Aorta (tissue), 5 donors: ENCODE data around the gene ZNF474. TPM values are rescaled to one million over a fixed set of nuclear protein-coding genes. Genes with fewer than 3 reads are reported as not detected.

ENCODE experiments used
- ATAC-seq: fragments of 200-7000 bp; cut with Tn5 transposase; one replicate; pipeline ENCODE4 v1.9.1; 2022; ENCODE audit warnings: moderate library complexity; ENCODE audit not compliant: low FRiP score
- DNase-seq, 2 donors: peaks; one replicate each; pipeline ENCODE4 v3.0.0-alpha.2; 2020
- H3K27ac ChIP-seq, 2 donors: one replicate each; pipeline ENCODE4 v1.5.1; 2013; ENCODE audit warnings: low read length in 2 of 2, mild to moderate bottlenecking in 2 of 2, moderate library complexity in 2 of 2, control low read depth in 1 of 2, inconsistent platforms in 1 of 2, low read depth in 1 of 2
- H3K27me3 ChIP-seq, 2 donors: one replicate each; pipeline ENCODE4 v1.6.1; 2013; ENCODE audit warnings: control low read depth in 1 of 2, low read length in 1 of 2, mild to moderate bottlenecking in 1 of 2, moderate library complexity in 1 of 2; ENCODE audit not compliant: insufficient read depth in 2 of 2, control insufficient read depth in 1 of 2
- H3K36me3 ChIP-seq, 2 donors: one replicate each; pipeline ENCODE4 v1.6.1; 2013; ENCODE audit warnings: control low read depth in 1 of 2, low read length in 1 of 2, mild to moderate bottlenecking in 1 of 2; ENCODE audit not compliant: insufficient read depth in 2 of 2, control insufficient read depth in 1 of 2
- H3K4me1 ChIP-seq, 2 donors: one replicate each; pipeline ENCODE4 v1.6.1; 2013; ENCODE audit warnings: low read length in 2 of 2, control low read depth in 1 of 2, mild to moderate bottlenecking in 1 of 2, moderate library complexity in 1 of 2; ENCODE audit not compliant: insufficient read depth in 2 of 2, control insufficient read depth in 1 of 2
- H3K4me3 ChIP-seq, 2 donors: one replicate each; pipeline ENCODE4 v1.5.1; 2013; ENCODE audit warnings: low read length in 2 of 2, control low read depth in 1 of 2, mild to moderate bottlenecking in 1 of 2
- H3K9me3 ChIP-seq: one replicate; pipeline ENCODE4 v1.6.1; 2013; ENCODE audit warnings: mild to moderate bottlenecking, low read length; ENCODE audit not compliant: control insufficient read depth
- WGBS, 2 donors: extraction: QIAGEN DNeasy Blood & Tissue Kit; methylation state at CpG; one replicate each; pipeline ENCODE4 v1.1.7; 2013; 5-methylcytosine and 5-hydroxymethylcytosine counted together
- intact Hi-C, 2 donors: fragments of 100-400 bp; cut with DNase I; formaldehyde crosslinking; loops; one replicate each; pipeline versions ENCODE4 v1.14.2 to v1.15.0; 2022
- polyA plus RNA-seq, 2 donors: library from polyadenylated mRNA; stranded (reverse); fragments of 200-250 nt; gene quantifications; one replicate each; pipeline ENCODE4 v1.2.3, GENCODE V29; 2013
- total RNA-seq, 2 donors: library from RNA; stranded (reverse); fragmentation: NEBNext Ultra II Directional; extraction: Animal tissue kit (Norgen Biotek cat#: 25700); gene quantifications; one replicate each; pipeline ENCODE4 v1.2.1, GENCODE V29; 2021
- donor health status: healthy with polysubstance abuse.
- donor health status: Bipolar disorder and iron deficiency.
- donor health status: DM: no; HTN: no; CAD: no.
- donor health status: DM: no; HTN: no; CAD: no.
- donor health status: DM: yes; HTN: yes; CAD: no.

ZNF474 gene
- total and polyA plus RNA-seq, 4 donors: 0.08 to 0.75 (median 0.52) TPM; not detected in 1

DNA sequence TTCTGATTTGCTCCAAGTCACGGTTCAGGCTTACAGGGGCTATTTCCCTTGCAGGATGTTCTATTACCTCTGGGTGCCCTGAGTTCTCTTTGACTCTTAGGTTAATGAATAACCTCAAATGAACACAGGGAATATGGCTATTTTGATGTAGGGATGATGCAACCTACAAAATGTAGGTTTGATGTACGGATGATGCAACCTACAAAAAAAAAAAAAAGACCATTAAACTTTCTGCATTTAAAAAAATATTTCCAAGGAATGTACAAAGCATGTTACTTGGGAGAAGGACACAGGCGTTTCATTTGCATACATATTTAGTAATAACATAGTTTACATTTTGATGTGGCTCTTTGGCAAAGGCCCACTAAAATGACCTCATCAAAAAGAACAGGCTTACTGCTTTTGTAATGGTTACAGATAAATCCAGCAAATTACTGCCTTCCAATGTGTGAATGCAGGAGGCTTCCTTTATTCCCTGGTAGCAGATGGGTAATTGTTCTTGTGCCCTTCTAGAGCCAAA lies 36.3 kb downstream of the ZNF474 start:
- Histone ChIP-seq H3K4me3 (no peak overlapping the region), H3K9me3 (no peaks in the 10 kb centered on the region), H3K27ac (no peak overlapping the region), H3K27me3 (no peaks in the 10 kb centered on the region), H3K4me1 (peaks cover 3 to 4% of the 10 kb centered on the region in 2 donors), H3K36me3 (no peaks in the 10 kb centered on the region)
- WGBS, 2 donors: 81 to 88% methylated on average over 3 of the region's 3 CpGs
- DNase-seq (no peak), ATAC-seq (no peak)
- intact Hi-C loops: no loop called here

DNA sequence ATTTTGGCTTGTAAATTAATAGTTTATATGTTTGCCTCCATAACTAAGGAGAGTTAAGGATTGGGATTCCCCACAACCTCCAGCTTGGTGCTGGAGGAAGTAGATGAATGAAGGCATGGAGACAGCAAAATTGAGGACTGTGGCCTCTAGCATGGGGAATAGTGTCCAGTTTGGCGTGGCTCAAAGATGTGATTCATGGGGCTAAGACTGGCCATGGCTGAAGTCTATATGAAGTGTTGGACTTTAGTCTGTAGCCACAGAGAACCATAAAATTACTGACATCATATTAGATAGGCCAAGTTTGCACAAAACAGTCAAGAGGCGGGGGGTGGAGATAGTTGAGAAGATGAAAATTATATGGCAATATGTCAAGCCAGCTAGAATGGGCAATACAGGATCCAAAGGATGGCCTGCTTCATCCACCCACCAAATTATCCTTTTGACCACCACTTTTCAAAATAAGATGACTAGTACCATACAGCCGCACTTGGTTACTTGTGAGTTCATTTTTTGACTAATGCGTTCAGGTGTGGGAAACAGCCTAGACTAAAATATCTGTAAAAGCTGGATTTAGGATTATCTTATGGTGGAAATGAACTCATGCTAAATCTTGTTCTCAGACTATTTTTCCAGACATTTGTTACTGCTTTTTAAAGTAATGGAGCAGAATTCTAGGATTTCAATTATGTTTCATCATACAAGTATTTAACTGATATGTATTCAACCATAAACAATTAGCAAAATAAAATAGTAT lies 40.2 kb downstream of the ZNF474 start:
- no peak for ATAC-seq
- intact Hi-C loops: no loop called here

DNA sequence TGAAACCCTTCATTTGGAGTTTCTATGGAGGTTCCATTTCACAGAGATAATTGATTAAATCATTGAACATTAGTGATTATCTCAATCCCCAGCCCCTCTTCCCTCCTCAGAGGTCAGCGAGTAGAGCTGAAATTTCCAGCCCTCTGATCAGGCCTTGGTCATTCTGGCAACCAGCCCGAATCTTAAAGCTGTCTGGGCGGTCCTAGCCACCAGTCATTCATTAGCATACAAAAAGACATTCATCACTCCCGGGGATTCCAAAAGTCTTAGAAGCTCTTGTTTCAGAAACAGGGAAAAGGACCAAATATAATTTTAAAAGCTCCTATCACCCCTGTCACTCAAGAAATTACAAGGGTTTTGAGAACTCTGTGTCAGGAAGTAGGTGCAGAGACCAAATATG lies 41.3 kb downstream of the ZNF474 start:
- 67 to 68% methylated on average over 4 of the region's 4 CpGs for WGBS, 2 donors
- H3K9me3 ChIP-seq: no peaks in the 10 kb centered on the region
- H3K27ac ChIP-seq: no peak overlapping the region
- no peak for DNase-seq
- no peaks in the 10 kb centered on the region for H3K36me3 ChIP-seq
- no peaks in the 10 kb centered on the region for H3K27me3 ChIP-seq
- ATAC-seq: no peak
- intact Hi-C loops: no loop called here
- no peaks in the 10 kb centered on the region for H3K4me1 ChIP-seq
- no peak overlapping the region for H3K4me3 ChIP-seq

More for the DNA sequence above, 40.2 kb downstream of the ZNF474 start:
- 95 to 97% methylated on average over 4 of the region's 4 CpGs for WGBS, 2 donors
- no peaks in the 10 kb centered on the region for H3K4me1 ChIP-seq
- DNase-seq: no peak
- no peaks in the 10 kb centered on the region for H3K27me3 ChIP-seq
- no peak overlapping the region for H3K4me3 ChIP-seq
- no peaks in the 10 kb centered on the region for H3K36me3 ChIP-seq
- H3K9me3 ChIP-seq: no peaks in the 10 kb centered on the region
- no peak overlapping the region for H3K27ac ChIP-seq

DNA sequence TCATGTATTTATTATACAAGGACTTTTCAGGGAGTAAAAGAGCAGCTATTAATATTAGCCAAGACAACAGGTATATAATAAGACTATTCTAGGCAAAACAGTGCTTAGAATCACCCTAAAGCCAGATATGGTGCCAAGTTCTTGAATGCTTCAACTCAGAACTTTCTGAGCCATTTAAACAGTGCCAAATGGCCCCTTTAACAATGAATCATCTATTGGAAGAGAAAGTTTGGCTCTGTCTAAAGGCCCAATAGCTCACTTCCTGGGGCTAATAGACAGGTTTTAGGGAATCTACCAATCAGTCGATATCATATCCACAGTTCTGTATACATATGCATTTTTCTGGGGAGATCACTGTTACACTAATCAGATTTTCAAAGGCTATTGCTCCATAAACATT lies 42.9 kb downstream of the ZNF474 start:
- ATAC-seq (no peak), DNase-seq (no peak)
- H3K36me3 ChIP-seq: no peaks in the 10 kb centered on the region
- no peaks in the 10 kb centered on the region for H3K27me3 ChIP-seq
- intact Hi-C loops: no loop called here
- no peaks in the 10 kb centered on the region for H3K9me3 ChIP-seq
- no peak overlapping the region for H3K27ac ChIP-seq
- no peak overlapping the region for H3K4me3 ChIP-seq
- H3K4me1 ChIP-seq: no peaks in the 10 kb centered on the region
- 39 to 49% methylated on average over 1 of the region's 1 CpG for WGBS, 2 donors

DNA sequence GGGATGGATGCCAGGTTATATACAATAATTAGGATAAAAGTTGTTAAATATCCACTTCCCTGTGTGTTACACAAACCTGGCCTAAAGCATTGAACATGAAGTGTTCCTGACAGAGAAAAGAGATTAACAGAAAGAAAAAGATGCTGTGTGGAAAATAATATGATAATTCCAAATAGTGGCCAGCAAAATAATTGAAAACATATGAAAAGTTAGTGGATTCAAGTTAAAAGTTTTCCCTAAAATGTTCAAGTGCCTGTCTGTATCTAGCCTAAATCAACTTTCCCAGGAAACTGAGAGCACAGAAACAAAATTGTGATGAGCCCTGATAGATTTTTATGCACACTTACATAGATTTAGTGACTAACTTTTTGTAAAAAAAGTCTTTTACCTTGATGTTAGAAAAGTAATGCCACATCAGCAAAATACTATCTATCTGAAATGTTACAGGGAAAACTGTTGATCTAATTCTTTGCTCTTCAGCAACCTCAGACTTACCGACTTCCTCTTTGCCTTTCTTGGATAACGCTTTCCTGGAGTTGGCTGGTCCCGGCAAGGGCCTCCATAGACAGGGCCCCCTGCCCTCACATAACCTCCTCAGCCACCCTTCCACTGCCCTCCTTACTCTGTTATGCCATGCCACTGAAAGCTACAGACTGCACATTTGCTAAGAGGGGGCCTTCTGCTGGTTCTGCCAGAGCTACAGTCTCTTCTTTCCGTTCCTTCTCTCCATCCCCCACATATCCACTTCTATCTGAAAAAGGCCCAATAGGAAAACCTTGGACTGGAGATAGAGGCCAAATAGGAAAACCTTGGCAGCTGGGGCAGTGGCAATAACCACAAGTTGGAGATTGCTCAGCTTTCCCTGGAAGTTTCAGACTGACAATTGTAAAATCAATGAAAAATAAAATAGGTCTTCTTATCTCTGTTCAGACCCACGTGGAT lies 44.4 kb downstream of the ZNF474 start:
- WGBS, 2 donors: 42 to 53% methylated on average over 5 of the region's 5 CpGs
- H3K27ac ChIP-seq: no peak overlapping the region
- intact Hi-C loops: no loop called here
- H3K36me3 ChIP-seq: no peaks in the 10 kb centered on the region
- no peak for DNase-seq
- H3K27me3 ChIP-seq: no peaks in the 10 kb centered on the region
- no peaks in the 10 kb centered on the region for H3K9me3 ChIP-seq
- ATAC-seq: peak; percentile 54
- H3K4me1 ChIP-seq: no peaks in the 10 kb centered on the region
- no peak overlapping the region for H3K4me3 ChIP-seq

DNA sequence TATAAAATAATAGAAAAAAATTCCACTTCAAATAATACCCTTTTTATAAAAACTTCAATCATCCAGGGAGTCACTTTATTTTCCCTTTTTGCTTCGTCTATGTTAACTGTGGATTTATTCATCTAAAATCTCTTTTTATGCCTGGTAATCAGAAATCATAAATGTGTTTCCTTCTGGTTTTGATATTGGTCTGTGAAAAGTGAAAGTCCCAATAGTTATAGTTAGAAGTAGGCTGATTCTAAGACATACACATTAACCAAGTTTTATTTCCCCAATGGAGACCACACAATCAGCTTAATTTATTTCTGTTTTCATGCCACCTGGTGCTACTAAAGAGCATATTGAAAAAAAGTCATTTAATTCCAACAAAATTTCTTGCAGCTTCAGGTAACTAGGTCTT lies 45.7 kb downstream of the ZNF474 start:
- Histone ChIP-seq H3K4me1 (no peaks in the 10 kb centered on the region), H3K9me3 (no peaks in the 10 kb centered on the region), H3K27ac (no peak overlapping the region), H3K4me3 (no peak overlapping the region), H3K36me3 (no peaks in the 10 kb centered on the region), H3K27me3 (no peaks in the 10 kb centered on the region)
- ATAC-seq (no peak), DNase-seq (no peak)
- 33 to 41% methylated on average over 1 of the region's 1 CpG for WGBS, 2 donors
- intact Hi-C loops: no loop called here

DNA sequence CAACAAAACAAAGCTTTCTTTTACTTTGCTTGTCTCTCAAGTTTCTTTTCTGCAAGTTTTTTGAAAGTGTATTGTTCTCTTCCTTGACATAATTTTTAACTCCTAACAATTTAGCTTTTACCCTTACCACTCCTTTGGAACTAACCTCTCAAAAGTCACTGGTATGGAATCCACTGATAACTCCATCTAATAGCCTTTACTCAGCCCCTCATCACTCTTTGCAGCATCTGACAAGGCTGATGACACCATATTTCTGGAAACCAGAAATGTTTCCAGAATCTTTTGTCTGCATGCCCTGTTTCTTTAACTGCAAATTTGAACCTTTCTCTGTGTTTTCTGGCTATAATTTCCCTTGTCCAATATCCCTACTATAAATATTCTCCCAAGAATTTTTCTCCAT lies 46.5 kb downstream of the ZNF474 start:
- intact Hi-C loops: no loop called here
- no peaks in the 10 kb centered on the region for H3K27me3 ChIP-seq
- no peak for DNase-seq
- ATAC-seq: no peak
- H3K4me3 ChIP-seq: no peak overlapping the region
- H3K27ac ChIP-seq: no peak overlapping the region
- H3K9me3 ChIP-seq: no peaks in the 10 kb centered on the region
- H3K4me1 ChIP-seq: no peaks in the 10 kb centered on the region
- no peaks in the 10 kb centered on the region for H3K36me3 ChIP-seq

DNA sequence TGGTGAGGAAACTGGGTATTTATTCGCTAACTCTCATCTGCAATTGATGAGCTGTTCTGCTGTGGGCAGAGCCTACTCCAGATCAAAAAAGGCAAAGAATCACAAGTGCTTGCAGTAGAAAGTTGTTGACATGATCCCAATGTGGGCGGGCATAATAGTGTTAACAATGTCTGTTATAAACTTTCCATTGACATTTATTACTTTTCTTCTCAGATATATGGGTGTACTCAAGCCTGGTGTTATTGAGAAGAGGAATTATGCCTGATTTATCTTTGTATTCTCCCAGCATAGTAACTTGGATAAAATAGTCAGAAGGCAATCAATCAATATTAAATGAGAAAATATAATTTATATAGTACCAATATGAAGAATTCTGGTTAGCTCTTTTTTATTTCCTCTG lies 47.8 kb downstream of the ZNF474 start:
- no peaks in the 10 kb centered on the region for H3K36me3 ChIP-seq
- intact Hi-C loops: no loop called here
- WGBS, 2 donors: 90 to 99% methylated on average over 2 of the region's 2 CpGs
- H3K27ac ChIP-seq: no peak overlapping the region
- H3K27me3 ChIP-seq: no peaks in the 10 kb centered on the region
- no peaks in the 10 kb centered on the region for H3K9me3 ChIP-seq
- no peak for DNase-seq
- no peak overlapping the region for H3K4me3 ChIP-seq
- H3K4me1 ChIP-seq: no peaks in the 10 kb centered on the region
- ATAC-seq: no peak
